Iris pigment epithelial cell (primary cell): ENCODE results near the gene SEL1L.
"Not testable (repeated sequence)": the region's sequence is repeated elsewhere in the genome, so short reads cannot be mapped to it uniquely, and the experiment has no call there.

Source experiments
- DNase-seq: peaks from one replicate; pipeline ENCODE4 v3.0.0-alpha.2; 2011; ENCODE audit warnings: low read depth

SEL1L gene

DNA sequence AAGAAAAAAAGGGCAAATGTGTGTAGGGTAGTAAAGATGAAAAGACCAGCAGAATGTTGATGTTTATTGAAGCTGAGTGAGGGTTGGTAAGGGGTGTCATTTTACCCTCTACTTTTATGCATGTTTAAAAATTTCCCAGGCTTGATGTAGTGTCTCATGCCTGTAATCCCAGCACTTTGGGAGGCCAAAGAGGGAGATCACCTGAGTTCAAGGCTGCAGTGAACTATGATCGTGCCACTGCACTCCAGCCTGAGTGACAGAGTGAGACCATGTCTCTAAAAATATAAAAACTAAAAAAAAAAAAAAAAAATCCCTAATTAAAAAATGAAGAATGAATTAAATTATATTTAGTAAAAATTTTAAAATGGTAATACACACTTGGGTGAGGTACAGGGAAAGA, 8.5 kb downstream of the SEL1L start:
- no peak for DNase-seq

DNA sequence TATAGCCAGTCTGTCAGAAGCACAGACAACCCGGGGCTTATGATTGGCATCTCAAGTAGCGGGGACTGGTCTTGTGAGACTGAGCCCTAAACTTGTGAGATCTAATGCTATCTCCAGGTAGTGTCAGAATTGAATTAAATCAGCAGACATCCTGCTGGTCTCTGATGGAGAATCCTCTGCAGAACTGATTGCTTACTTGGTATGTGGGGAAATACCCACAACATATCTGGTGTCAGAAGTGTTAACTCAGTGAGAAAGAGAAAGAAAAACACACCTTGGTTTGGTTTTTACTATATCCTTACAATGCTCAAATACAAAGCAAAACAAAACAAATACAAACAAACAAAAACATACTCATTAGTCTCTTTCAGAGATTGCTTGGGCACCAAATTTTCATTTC, 10.0 kb downstream of the SEL1L start:
- no peak for DNase-seq

DNA sequence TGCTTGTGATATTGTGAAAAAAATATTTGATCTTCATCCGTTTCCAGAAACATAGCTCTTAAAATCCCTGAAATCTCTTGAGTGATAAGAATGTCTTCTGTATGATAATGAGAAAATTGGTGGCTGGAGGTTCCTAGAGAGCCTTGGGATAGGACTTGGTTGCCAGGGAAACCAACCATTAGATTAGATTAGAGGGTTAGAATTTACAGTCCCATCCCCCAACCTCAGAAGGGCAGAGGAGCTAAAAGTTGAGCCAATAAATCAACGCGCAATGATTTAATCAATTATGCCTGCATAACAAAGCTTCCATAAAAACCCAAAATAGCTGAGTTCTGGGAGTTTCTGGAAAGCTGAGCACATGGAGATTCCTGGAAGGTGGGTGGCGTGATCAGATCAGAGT, 10.6 kb downstream of the SEL1L start:
- DNase-seq: no peak

DNA sequence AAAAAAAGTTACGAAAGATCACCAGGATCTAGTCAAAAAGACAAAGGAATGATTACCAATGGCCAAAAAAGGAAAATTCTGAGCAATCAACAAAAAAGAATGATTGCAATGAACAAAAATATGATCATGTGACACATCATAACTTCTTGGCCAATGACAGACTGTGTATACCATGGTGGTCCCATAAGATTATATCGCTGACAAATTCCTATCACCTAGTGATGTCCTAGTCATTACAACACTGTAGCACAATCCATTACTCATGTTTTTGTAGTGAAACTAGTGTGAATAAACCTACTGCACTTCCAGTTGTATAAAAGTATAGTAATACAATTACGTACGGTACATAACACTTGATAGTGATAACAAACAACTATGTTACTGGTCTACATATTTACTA, 12.3 kb downstream of the SEL1L start:
- no peak for DNase-seq

DNA sequence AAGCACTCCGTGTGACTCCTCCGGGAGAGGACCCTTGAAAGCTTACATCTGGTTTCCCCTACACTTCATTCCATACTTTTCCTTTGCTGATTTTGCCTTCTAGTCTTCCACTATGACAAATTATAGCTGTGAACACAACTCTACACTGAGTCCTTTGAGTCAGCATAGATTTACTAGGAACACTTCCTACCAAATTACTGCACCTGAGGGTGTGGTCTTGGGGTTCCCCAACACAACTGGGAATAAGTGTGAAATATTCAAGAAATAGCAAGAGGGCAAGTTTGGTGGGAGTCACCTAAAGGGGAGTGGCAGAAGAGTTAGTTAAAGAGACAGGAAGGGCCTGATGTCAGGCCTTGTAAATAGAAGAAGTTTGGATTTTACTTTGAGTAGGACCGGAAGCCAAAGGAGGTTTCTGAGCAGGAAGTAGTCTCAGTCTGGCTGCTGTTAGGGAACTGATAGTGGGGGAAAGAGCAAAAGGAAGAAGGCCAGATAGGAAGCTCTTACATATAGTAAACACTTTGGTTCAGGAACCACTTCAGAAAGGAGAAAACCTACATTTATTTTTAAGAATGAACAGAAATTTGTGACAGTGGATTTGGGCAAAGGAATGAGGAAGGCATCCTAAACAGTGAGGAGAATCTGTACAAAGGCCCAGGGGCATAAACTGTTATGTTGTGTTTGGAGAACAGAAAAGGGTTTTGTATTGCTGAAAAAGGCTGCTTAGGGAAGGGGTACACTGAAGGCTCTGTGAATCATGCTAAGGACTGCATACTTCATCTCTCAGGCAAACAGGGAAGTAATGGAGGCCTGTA, 14.2 kb downstream of the SEL1L start:
- DNase-seq: peak; percentile 33

DNA sequence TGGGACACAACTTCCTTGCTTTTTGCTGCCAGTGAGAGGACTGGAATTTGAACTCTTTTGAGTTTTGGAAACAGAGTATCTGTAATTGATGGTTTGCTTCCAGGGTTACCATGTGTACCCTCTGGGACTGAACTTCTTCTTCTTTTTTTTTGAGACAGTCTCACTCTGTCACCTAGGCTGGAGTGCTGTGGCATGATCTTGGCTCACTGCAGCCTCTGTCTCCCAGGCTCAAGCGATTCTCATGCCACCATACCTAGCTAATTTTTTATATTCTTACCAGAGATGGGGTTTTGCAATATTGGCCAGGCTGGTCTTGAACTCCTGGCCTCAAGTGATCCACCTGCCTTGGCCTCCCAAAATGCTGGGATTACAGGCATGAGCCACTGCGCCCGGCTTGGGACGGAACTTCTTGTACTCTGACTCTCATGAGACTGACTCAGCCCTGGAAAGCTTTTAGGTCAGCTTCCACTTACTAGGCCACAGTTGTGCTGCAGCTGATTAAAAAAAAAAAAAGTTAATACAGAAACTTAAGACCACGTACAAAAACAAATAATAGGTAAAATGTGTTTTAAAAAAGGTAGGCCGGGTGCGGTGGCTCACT, 15.8 kb downstream of the SEL1L start:
- DNase-seq: peak; percentile 82

DNA sequence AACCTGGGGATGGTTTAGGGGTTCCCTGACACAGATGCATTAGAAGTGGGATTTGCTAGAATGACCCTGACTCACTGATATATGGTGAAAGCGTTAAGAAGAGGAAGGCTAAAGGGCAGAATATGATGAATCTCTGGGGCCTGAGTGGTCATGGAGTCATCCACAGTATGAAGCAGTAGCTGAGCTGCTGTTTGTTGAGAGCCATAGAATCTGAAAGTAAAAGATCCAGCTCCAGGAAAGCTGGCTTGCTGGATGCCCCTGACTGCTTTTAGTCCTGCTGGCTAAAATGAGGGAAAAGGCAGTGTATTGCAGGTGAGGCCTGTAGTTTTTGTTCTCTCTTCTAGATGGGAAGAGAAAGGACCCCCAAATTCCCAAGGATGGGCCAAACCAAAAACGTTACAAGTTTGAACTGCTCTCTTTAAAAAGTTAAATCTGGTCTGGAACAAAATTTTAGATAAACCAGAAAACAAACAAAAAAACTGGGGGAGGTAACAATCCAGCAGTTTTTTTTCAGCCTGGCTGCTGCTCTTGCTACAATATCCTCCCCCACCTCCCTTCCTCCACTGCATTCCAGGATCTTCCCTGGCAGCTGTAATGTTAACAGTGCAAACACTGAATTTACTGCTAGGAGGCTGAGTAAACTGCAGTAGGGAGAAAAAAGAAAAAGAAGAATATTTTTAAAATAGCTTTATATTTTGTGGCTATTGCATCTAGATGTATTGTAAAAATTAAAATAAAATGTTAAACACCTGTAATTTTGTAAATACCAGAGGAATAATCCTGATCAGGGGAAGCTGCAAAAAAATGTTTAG, 16.5 kb downstream of the SEL1L start:
- DNase-seq: peak; percentile 77

DNA sequence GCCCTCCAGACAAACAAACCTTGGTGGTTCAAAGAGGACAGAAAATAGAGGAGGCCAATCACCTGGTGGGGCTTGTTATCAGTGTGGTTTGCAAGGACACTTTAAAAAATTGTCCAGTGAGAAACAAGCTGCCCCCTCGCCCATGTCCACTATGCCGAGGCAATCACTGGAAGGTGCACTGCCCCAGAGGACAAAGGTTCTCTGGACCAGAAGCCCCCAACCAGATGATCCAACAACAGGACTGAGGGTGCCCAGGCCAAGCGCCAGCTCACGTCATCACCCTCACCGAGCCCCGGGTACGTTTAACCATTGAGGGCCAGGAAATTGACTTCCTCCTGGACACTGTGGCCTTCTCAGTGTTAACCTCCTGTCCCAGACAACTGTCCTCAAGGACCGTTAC, 17.7 kb downstream of the SEL1L start:
- DNase-seq: not testable (repeated sequence)

DNA sequence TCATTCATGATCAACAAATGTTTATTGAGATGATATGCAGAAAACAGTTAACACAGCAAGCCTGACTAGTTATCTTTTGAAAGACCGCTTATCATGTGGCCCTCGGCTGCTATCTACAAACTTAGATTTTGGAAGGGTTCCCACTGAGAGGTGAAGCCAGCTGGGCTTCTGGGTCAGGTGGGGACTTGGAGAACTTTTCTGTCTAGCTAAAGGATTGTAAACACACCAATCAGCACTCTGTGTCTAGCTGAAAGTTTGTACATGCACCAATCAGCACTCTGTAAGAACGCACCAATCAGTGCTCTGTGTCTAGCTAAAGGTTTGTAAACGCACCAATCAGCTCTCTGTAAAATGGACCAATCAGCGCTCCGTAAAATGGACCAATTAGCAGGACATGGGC, 20.8 kb downstream of the SEL1L start:
- not testable (repeated sequence) for DNase-seq

DNA sequence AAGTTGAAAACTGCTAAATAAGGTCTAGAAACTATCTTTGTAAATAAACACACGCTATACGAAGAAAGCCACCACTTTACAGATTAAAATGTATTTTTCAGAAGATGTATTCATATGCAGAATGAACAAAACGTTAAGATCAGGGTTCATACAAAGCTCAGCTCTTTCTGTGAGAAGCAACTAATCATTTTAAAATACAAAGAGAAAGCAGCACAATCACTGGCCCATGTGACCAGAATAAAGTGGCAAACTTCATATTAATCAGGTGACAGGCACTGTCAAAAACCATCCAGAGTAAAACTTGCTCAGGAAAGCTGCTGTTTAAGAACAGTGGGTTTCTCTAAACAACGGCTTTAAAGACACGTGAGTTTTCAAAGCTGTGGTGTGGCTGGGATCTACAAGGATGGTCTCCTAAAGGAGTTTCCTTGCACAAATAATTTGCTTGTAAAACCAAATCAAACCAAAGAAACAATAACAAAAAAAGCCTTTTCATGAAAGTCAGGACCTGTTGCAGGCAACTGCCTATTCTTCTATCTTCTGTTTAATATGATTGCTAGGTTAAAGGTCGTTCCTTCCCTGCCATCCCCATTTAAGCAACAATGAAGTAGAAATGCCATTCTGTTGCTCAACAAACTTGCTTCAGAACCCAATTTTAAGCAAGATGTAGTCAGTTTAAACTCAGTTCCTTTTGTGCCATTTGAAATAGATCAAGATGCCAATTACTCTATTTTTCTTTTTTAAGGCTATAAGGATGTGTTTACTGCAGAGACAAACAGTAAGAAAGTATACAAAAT, 22.3 kb downstream of the SEL1L start:
- peak; percentile 17 for DNase-seq

DNA sequence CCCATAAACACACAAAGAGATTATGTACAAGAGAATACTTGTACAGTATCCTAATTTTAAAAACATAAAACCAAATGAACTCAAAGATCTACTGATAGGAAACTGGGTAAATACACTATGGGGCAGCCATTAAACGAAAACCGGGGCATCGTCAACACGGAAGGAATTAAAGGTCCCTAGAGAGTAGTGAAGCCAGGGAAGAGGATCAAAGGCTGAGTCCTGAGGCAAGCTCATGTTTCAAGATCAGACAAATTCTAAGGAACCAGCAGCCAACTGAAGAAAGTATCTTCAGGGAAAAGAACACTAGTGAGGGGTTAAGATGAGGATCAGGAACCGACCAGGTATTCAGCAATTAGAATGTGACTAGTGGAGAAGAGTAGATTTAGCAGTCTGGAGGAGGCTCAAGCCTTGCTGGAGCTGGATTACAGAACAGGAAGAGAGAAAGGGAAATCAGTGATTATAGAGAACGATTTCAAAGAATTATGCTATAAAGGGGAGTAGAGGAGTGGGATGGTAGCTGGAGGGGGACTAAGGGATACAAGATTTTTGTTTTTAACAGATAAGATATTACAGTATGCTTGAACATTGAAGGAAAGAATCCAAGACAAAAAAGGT, 23.7 kb downstream of the SEL1L start:
- DNase-seq: no peak

DNA sequence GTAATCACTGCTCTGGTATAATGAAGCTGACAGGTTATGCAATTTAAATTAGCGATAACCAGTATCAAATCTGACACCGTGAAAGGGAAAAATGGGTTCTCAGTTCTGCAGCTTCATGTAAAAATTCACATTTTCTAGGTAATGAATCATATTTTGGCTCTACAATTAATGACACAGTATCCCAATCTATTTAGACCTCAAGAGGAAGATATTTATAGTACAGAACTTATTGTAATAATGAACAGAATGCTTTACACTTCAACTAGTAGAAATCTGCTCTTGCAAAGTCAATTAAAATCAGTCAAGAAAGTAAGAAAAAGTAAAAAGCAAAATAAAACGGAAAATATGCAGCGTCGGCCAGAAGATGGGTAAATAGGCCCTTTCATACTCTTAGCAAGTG, 24.3 kb downstream of the SEL1L start:
- DNase-seq: no peak

DNA sequence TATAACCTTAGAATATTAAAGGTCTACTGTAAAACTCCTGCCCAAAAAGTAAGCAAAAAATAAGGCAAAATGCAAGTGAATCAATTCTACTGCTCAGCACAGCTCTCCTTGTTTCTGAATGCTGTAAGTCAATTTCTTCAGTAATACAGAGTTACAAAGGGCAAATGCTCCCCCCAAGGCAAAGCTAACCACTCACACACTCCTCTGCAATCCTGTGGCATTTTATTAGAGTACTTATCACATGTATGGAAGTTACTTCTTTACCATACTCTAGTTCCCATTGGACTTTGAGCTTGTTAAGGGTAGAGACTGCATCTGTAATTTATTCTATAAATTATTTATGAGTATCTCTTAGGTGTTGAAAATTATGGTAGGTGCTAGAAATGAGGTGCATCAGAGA, 27.2 kb downstream of the SEL1L start:
- no peak for DNase-seq

DNA sequence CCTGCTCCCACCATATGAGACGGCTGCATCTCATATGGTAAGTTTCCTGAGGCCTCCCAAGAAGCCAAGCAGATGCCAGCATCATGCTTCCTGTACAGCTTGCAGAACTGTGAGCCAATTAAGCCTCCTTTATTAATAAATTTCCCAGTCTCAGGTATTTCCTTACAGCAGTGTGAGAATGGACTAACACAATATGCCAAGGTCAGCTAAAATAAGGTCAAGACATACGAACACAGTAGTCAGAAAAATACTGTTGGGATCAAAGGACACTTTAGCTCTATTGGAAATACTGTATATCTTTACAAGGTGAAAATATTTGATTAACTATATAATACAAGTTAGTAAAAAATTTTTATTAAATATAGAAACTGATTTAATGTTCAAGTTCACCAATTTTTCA, 28.8 kb downstream of the SEL1L start:
- DNase-seq: no peak

DNA sequence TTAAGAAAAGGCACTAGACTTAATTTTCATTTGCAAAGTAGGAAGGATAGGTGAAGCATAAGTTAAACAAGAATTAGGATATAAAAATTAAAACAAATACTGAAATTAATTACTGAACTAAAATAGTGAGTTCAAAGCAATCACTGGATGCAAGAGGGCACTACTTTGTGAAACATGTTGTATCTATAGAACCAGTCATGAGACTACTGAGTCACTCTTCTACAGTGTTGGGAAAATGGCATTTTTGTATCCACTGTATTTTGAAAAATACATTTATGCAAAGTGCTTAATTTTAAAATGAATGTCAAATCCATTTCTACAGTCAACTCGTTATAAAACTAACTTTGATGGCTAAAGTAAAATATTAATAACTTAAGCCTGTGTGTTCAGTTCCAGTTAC, 47.9 kb downstream of the SEL1L start:
- DNase-seq: no peak

DNA sequence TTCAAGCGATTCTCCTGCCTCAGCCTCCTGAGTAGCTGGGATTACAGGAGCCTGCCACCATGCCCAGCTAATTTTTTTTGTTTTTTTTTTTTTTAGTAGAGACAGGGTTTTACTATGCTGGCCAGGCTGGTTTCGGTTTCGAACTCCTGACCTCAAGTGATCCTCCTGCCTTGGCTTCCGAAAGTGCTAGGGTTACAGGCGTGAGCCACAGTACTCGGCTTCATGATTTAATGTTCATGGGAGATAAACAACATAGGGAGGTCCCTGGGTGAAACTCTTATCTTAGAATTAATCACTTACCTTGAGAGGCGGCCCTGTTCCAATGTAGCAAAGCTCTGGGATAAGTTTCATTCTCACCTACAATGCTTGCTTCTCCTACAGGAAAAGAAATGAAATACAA, 48.3 kb downstream of the SEL1L start:
- DNase-seq: no peak

DNA sequence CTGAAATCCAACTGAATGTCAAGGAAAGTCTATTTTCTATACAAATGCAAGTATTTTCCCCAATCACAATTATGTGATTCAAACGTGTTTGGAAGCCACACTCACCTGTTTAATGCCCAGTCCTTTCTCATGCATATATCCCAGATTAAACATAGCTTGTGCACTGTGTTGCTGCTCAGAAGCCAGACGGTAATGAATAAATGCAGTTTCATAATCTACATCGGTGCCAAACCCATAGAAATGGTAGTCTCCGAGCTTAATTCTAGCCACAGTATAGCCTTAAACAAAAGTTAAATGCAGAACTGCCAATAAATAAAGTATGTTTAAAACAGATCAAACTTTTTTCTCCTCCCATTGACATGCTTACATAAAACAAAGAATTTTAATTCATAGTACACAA, 49.5 kb downstream of the SEL1L start:
- no peak for DNase-seq

DNA sequence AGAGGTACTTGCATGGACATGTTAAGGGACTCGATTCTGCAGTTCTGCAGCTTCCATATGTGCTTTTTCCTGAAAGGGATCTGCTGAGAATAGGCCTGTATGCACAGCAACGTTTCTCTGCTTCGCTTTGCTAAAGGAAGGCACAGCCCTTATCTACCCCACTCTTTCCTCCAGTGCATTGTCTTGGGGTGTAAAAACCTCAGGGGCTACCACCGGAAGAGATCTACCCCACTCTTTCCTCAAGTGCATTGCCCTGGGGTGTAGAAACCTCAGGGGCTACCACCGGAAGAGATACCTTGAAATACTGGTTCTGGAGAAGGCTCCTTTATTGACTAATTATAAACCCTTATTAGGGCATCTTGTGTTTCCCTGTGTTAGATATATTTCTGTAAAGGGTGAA, 52.9 kb downstream of the SEL1L start:
- DNase-seq: no peak

DNA sequence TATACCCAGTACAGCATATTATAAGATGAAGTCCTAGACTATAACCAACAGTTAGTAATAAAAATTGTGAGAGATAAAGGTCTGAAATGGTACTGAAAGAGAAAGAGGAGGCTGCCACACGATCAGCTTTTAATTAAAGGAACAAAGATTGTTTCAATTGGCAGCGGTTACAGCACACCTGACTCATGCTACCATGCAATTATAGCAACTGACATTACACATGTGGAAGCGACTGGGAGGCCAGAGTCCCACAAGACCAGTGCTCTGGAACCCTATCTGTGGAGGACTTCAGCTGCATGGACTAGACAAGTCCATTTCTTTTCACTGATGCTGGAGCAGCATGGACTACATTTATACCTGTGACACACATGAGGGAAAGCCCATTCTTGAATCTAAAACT, 55.2 kb downstream of the SEL1L start:
- no peak for DNase-seq

DNA sequence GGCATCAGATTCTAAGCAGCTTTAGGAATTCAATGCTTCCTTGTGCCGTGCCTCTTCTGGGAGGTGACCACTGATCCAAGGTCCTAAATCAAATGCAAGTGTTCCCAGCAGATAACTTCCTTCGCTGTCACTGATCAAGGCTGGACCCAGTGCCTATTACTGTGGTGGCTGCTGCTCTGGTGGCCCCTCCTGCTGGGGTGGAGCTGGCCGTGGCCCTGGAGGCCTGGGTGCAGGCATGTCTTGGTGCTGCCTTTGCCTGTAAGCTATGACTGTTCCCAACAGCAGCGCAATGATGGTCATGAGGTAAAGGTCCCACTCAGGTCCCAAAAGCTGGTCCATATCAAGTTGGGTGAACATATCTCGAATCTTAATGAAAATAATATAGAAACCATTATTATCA, 56.8 kb downstream of the SEL1L start:
- no peak for DNase-seq

DNA sequence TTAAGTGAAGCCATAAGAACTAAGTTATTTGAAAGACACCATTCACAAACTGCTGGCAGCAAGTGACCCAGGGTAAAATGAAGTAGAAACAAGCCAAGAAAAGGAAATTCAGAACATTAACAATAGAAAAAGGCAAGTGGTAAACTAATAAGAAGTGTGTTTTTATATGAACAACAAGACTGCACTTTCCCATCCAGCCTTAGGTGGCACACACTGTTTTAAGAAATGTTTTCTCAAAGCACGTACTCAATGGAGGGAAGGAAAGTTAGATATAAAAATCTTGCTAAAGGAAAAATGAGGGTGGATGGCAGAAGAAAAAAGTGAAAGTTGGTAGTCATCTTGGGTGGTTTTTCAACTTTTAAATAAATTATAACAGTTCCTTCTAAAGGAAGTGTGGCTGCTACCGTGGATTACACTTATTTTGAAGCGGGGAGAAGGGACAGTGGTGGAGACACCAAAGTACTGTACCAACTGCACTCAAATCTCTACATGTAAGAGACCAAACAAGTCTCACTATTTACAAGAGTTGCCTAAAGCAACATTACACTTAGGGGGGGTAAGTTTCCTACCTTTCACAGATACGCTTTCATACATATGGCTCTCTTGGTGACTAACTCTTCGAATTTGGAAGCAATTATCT, 58.8 kb downstream of the SEL1L start:
- no peak for DNase-seq

DNA sequence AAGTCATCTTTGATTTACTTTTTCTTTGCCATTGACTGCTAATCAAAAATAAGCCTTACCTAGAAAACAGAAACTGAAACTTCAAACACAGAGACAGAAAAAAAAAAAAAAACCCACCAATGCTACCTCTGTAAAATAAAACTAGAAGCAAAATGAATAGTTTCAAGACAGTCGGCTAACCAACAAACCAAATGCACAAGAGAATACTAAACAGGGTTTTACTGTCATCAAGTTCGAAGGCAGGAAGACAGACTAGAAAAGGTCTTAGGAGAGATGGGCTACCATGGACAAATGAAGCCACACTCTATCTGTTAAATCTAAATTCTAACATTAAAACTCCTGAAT, 59.5 kb downstream of the SEL1L start:
- no peak for DNase-seq
